Lower lobe of right lung (tissue), 2 donors: Measurements from ENCODE around the gene MYH9. TPM values are rescaled to one million over a fixed set of nuclear protein-coding genes. Genes with fewer than 3 reads are reported as not detected.
"Not testable (repeated sequence)": the region's sequence is repeated elsewhere in the genome, so short reads cannot be mapped to it uniquely, and the experiment has no call there.

Source experiments
- ATAC-seq, 2 donors: fragments of 200-7000 bp; cut with Tn5 transposase; one replicate each; pipeline ENCODE4 v1.9.1; 2020 to 2022; ENCODE audit warnings: mild to moderate bottlenecking in 2 of 2, moderate library complexity in 2 of 2
- DNase-seq: peaks from one replicate; pipeline ENCODE4 v3.0.0-alpha.2; 2020
- H3K27ac ChIP-seq: fragments of 200-600 bp; one replicate; pipeline ENCODE4 v1.8.0; 2022
- H3K27me3 ChIP-seq: fragments of 200-600 bp; one replicate; pipeline ENCODE4 v1.8.0; 2022; ENCODE audit warnings: low read depth
- H3K36me3 ChIP-seq: fragments of 200-600 bp; one replicate; pipeline ENCODE4 v1.8.0; 2022; ENCODE audit warnings: mild to moderate bottlenecking
- H3K4me1 ChIP-seq: fragments of 200-600 bp; one replicate; pipeline ENCODE4 v1.8.0; 2022
- H3K4me3 ChIP-seq: fragments of 200-600 bp; one replicate; pipeline ENCODE4 v1.8.0; 2022; ENCODE audit warnings: mild to moderate bottlenecking
- H3K9me3 ChIP-seq: fragments of 200-600 bp; one replicate; pipeline ENCODE4 v1.8.0; 2022
- CTCF ChIP-seq: fragments of 200-600 bp; IDR thresholded peaks from one replicate; pipeline ENCODE4 v1.8.0; 2022; ENCODE audit warnings: antibody characterized with exemption, mild to moderate bottlenecking
- intact Hi-C: fragments of 100-400 bp; cut with DNase I; formaldehyde crosslinking; loops from one replicate; pipeline ENCODE4 v1.11.0; 2022
- total RNA-seq: library from RNA; stranded (reverse); fragmentation: NEBNext Ultra II Directional; extraction: Animal tissue kit (Norgen Biotek cat#: 25700); gene quantifications from one replicate; pipeline ENCODE4 v1.2.1, GENCODE V29; 2021
- donor health status: DM: no; HTN: yes; CAD: no; lungs with severe emphysema.

Gene MYH9
- total RNA-seq, 1 donor from 2014 or later, result 659 TPM

DNA sequence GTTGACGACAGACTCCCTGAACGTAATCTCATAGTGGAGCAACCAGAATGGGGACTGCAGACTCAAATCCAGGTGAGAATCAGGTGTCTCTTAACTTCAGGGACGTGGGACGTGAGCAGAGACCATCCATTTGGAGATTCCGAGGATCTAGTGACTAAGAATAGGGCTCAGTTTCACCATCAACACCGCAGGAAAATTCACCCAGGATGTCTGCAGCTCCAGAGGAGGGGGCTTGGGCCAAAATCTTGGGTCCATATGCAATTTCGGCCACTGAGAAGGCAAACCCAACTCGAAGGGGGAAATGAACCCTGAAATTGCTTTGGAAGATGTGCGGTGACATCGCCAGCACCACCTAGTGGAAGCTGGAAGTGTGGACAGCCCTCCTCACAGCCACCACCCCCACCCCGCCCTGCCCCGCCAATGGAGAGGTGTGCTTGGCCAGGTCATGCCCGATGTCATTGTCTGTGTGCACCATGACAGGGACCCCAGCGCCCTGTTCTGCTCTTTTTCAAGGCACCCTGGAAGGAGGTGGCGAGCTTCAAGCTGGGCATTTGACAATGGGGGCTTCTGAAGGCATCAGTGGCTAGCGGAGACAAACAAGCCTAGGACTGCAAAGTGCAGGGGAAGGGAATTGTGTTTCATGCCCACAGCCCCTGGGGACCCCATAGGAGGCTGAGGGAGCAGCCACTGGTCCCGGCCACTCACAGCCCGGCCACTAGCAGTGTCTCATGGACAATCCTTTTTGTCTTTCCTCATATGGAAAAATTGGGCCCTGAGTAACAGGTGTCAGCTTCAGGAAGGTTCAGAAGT lies 110.1 kb downstream of the MYH9 start:
- DNase-seq (peak; percentile 68), ATAC-seq (peak; percentile 78 to 88)
- intact Hi-C loops, result no loop called here
- H3K4me1 ChIP-seq, result peaks cover 8% of the 10 kb centered on the region
- H3K27me3 ChIP-seq, result no peaks in the 10 kb centered on the region
- H3K4me3 ChIP-seq, result no peak overlapping the region
- peak; percentile 79 for TF ChIP-seq CTCF
- no peak overlapping the region for H3K27ac ChIP-seq
- no peaks in the 10 kb centered on the region for H3K9me3 ChIP-seq
- peaks cover 32% of the 10 kb centered on the region for H3K36me3 ChIP-seq

- Histone ChIP-seq H3K4me3 (no peak overlapping the region), H3K27ac (no peak overlapping the region), H3K4me1 (peaks cover 8% of the 10 kb centered on the region), H3K36me3 (peaks cover under 1% of the 10 kb centered on the region), H3K9me3 (no peaks in the 10 kb centered on the region), H3K27me3 (no peaks in the 10 kb centered on the region)
- ATAC-seq (no peak), DNase-seq (peak; percentile 70)
- intact Hi-C loops, result no loop called here
- TF ChIP-seq CTCF, result no peak
These were observed 113.2 kb downstream of the MYH9 start for GRCh38 chr22:36274531-36274930.

- H3K9me3 ChIP-seq, H3K27ac ChIP-seq, H3K4me1 ChIP-seq, ATAC-seq, H3K36me3 ChIP-seq, intact Hi-C loops, DNase-seq, H3K27me3 ChIP-seq, H3K4me3 ChIP-seq: not testable (repeated sequence)
These were observed 115.8 kb downstream of the MYH9 start for GRCh38 chr22:36271951-36272350.

- ATAC-seq, H3K4me3 ChIP-seq, H3K36me3 ChIP-seq, DNase-seq, H3K27ac ChIP-seq, H3K27me3 ChIP-seq, H3K9me3 ChIP-seq, H3K4me1 ChIP-seq, intact Hi-C loops: not testable (repeated sequence)
These were observed 116.5 kb downstream of the MYH9 start for GRCh38 chr22:36271231-36271630.

GRCh38 chr22:36267896-36268485 lies 119.8 kb downstream of the MYH9 start:
- DNase-seq, result no peak
- Histone ChIP-seq H3K9me3 (no peaks in the 10 kb centered on the region), H3K4me1 (no peaks in the 10 kb centered on the region), H3K27me3 (no peaks in the 10 kb centered on the region), H3K4me3 (no peak overlapping the region), H3K27ac (no peak overlapping the region), H3K36me3 (peaks cover 34% of the 10 kb centered on the region)
- no peak for ATAC-seq
- intact Hi-C loops, result no loop called here
- TF ChIP-seq CTCF, result no peak

- Histone ChIP-seq H3K4me1 (no peaks in the 10 kb centered on the region), H3K27me3 (no peaks in the 10 kb centered on the region), H3K27ac (no peak overlapping the region), H3K36me3 (peaks cover 44% of the 10 kb centered on the region), H3K9me3 (no peaks in the 10 kb centered on the region), H3K4me3 (no peak overlapping the region)
- ATAC-seq (no peak), DNase-seq (no peak)
- no peak for TF ChIP-seq CTCF
- intact Hi-C loops, result no loop called here
These were observed 120.7 kb downstream of the MYH9 start for GRCh38 chr22:36267058-36267457.

DNA sequence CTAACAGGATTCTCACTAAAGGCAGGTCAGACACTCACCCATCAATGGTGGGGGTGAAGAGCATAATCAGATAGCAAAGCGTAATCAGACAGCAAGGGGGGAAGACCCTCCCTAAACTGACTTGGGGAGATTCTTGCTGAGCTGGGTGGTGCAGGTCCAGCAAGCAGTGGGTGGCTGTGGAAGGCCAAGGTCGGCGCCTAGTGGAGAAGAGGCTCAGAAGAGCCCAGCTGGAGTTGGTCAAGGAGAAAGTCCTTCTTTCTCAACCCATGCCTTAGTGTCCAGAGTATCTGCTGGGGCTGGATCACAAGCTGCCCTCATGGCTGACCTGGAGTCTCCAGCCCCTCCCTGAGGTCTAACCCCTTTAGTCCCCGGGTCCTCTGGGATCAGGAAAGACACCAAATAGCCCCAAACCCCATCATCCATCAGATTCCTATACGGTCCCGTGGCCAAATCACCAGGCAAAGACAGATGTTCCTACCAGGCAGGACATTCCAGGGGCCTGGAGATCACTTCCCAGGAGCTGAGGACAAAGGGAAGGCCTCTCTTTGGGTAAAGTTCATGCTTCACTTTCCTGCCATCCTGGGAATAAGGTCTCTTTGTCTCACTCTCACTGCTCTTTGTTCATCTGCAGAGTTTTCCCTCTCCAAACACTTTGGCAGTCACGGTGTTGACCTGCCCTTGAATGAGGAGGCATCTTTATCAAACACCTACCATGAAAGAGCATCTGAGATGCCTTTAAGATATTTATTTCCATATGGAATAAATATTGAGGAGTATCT lies 123.7 kb downstream of the MYH9 start:
- peaks cover 69% of the 10 kb centered on the region for H3K36me3 ChIP-seq
- intact Hi-C loops, H3K27me3 ChIP-seq, ATAC-seq, H3K27ac ChIP-seq, H3K9me3 ChIP-seq, H3K4me3 ChIP-seq, DNase-seq: not testable (repeated sequence)
- H3K4me1 ChIP-seq, result peaks cover 12% of the 10 kb centered on the region

DNA sequence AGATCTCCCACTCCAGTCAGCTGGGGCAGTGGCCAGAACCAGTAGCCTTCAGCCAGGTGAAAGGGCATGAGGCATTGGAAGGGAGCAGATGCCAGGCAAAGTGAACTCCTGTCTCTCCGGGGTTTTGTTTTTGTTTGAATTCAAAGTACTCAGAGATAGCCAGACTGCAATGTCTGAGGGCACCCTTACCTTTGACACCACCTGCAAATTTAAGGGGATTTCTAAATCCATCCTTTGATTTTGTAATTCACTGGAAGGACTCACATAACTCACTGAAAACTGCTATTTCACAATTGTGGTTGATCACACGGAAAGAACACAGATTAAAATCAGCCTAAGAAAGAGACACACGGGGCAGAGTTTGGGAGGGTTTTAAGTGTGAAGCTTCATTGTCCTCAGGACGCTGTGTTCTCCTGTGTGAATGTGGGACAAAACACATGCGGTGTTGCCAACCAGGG lies 124.5 kb downstream of the MYH9 start:
- H3K4me3 ChIP-seq, H3K27ac ChIP-seq, H3K9me3 ChIP-seq, intact Hi-C loops, H3K27me3 ChIP-seq, ATAC-seq, DNase-seq: not testable (repeated sequence)
- peaks cover 72% of the 10 kb centered on the region for H3K36me3 ChIP-seq
- peaks cover 21% of the 10 kb centered on the region for H3K4me1 ChIP-seq

DNA sequence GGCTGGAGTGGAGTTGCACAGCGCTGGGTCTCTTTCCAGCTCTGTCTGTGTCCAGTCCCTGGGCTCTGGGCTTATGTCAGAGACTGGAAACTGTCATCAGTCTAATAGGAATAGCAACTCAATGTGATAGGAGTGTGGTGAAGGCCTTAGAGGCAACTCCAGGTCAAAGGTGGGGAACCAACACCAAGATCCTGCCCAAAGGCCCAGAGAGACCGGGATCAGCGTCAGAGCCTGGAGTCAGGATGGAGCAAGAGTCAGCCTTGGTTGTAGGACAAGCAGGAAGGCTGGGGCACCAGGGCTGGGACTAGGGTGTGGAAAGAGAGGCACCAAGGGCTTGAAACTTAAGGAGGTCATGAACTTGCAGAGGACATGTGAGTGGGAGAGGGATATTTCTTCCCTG lies 125.5 kb downstream of the MYH9 start:
- ATAC-seq, H3K27me3 ChIP-seq, intact Hi-C loops, H3K4me3 ChIP-seq, DNase-seq, H3K9me3 ChIP-seq, H3K27ac ChIP-seq: not testable (repeated sequence)
- Histone ChIP-seq H3K36me3 (peaks cover 81% of the 10 kb centered on the region), H3K4me1 (peaks cover 27% of the 10 kb centered on the region)
